KMS-11 (cell line): Measurements from ENCODE around the gene GHITM.
"Not testable (repeated sequence)": the region's sequence is repeated elsewhere in the genome, so short reads cannot be mapped to it uniquely, and the experiment has no call there.

Experiments used
- H2AFZ ChIP-seq: fragments of 200-600 bp; sonication (generic); 2 replicates; pipeline ENCODE4 v1.6.1; 2016; ENCODE audit warnings: antibody characterized with exemption, mixed run types, low read depth
- H3K27ac ChIP-seq: fragments of 200-600 bp; sonication (generic); 2 replicates; pipeline ENCODE4 v1.6.1; 2016; ENCODE audit warnings: mild to moderate bottlenecking, mixed run types
- H3K27me3 ChIP-seq: fragments of 200-600 bp; sonication (generic); 2 replicates; pipeline ENCODE4 v1.6.1; 2017; ENCODE audit warnings: mild to moderate bottlenecking, low read depth, mixed run types, moderate library complexity; ENCODE audit not compliant: insufficient read depth
- H3K36me3 ChIP-seq: fragments of 200-600 bp; sonication (generic); 2 replicates; pipeline ENCODE4 v1.6.1; 2017; ENCODE audit warnings: mild to moderate bottlenecking, mixed run types; ENCODE audit not compliant: insufficient read depth
- H3K4me1 ChIP-seq: fragments of 200-600 bp; sonication (generic); 2 replicates; pipeline ENCODE4 v1.6.1; 2016; ENCODE audit warnings: mild to moderate bottlenecking, low read depth, mixed run types; ENCODE audit not compliant: poor library complexity, severe bottlenecking
- H3K4me2 ChIP-seq: fragments of 200-600 bp; sonication (generic); 2 replicates; pipeline ENCODE4 v1.7.0; 2016; ENCODE audit warnings: mild to moderate bottlenecking, mixed run types
- H3K4me3 ChIP-seq: fragments of 200-600 bp; sonication (generic); IDR thresholded peaks from 2 replicates; pipeline ENCODE4 v1.6.1; 2017; ENCODE audit warnings: low read depth, low read length, mixed read lengths; ENCODE audit not compliant: insufficient read depth
- H3K79me2 ChIP-seq: fragments of 200-600 bp; sonication (generic); 2 replicates; pipeline ENCODE4 v1.6.1; 2016; ENCODE audit warnings: low read depth, mixed run types; ENCODE audit not compliant: insufficient read depth
- H3K9ac ChIP-seq: fragments of 200-600 bp; sonication (generic); 2 replicates; pipeline ENCODE4 v1.6.1; 2016; ENCODE audit warnings: mild to moderate bottlenecking, mixed run types
- H4K20me1 ChIP-seq: fragments of 200-600 bp; sonication (generic); 2 replicates; pipeline ENCODE4 v1.6.1; 2016; ENCODE audit warnings: mild to moderate bottlenecking, mixed run types; ENCODE audit not compliant: insufficient read depth
- TF ChIP-seq, protein P1 (sequence below): fragments of 200-600 bp; sonication (generic); conservative IDR thresholded peaks from 2 replicates; pipeline ENCODE4 v1.6.1; 2017; ENCODE audit warnings: low read depth, mild to moderate bottlenecking, antibody characterized with exemption, low read length, moderate library complexity, mixed read lengths

Gene GHITM

DNA sequence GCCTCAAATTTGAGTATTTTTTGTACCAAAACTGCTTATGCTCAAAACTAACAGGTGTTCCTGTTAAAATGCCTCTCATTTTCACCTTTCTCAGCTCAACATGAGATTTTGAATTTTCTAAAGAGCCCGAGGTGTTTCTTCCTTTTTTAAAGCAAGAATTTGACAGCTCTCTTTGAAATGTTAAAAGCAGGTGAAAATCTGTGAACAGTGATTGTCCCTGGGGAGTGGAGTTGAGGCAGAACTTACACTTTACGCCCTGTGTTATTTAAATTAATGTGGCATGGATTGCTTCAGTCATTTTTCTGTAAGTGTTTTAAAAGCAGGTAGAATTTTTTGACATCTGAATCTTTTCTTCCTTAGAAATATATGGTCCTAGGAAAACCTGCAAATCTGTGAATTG lies 25.1 kb downstream of the GHITM start:
- Histone ChIP-seq H3K4me3 (no peak overlapping the region), H3K79me2 (no peaks in the 10 kb centered on the region), H3K36me3 (no peaks in the 10 kb centered on the region), H3K4me2 (no peak overlapping the region), H2AFZ (no peak overlapping the region), H3K27ac (no peak overlapping the region), H3K4me1 (no peaks in the 10 kb centered on the region), H3K9ac (no peak overlapping the region), H3K27me3 (no peaks in the 10 kb centered on the region), H4K20me1 (no peaks in the 10 kb centered on the region)
- TF ChIP-seq, protein P1, sequence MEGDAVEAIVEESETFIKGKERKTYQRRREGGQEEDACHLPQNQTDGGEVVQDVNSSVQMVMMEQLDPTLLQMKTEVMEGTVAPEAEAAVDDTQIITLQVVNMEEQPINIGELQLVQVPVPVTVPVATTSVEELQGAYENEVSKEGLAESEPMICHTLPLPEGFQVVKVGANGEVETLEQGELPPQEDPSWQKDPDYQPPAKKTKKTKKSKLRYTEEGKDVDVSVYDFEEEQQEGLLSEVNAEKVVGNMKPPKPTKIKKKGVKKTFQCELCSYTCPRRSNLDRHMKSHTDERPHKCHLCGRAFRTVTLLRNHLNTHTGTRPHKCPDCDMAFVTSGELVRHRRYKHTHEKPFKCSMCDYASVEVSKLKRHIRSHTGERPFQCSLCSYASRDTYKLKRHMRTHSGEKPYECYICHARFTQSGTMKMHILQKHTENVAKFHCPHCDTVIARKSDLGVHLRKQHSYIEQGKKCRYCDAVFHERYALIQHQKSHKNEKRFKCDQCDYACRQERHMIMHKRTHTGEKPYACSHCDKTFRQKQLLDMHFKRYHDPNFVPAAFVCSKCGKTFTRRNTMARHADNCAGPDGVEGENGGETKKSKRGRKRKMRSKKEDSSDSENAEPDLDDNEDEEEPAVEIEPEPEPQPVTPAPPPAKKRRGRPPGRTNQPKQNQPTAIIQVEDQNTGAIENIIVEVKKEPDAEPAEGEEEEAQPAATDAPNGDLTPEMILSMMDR = no peak

DNA sequence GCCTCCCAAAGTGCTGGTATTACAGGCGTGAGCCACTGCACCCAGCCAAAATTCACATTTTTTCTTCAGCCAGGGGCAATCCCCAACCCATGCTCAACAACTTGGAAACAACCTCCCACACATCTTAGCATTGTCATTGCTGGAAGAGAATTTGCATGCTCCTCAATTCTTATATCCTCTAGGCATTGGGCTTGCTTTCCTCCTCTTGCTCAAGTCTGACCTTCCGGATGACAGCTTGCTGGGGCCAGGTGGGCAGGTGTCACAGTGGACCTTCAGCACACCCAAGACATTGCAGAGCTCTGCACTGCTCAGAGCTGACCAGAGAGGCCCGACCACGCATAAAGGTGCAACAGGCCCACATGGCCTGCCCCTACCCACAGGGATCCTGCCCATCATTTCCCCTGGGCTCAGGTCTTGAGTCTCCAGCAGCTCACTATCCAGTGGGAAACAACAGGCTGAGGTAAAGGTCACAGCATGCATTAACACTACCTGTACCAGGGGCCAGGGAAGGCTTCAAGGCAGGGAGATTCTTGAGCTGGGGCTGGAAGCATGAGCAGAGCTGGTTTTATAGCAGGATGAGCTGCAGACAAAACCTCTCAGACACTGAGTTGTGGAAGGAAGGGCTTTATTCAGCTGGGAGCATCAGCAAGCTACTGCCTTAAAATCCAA lies 27.4 kb downstream of the GHITM start:
- TF ChIP-seq, protein P1 = no peak
- H3K4me2 ChIP-seq = no peak overlapping the region
- no peaks in the 10 kb centered on the region for H3K4me1 ChIP-seq
- H3K9ac ChIP-seq = no peak overlapping the region
- H3K27me3 ChIP-seq = no peaks in the 10 kb centered on the region
- H3K27ac ChIP-seq = no peak overlapping the region
- H3K4me3 ChIP-seq = no peak overlapping the region
- no peaks in the 10 kb centered on the region for H3K36me3 ChIP-seq
- H3K79me2 ChIP-seq = no peaks in the 10 kb centered on the region
- no peak overlapping the region for H2AFZ ChIP-seq
- no peaks in the 10 kb centered on the region for H4K20me1 ChIP-seq

- not testable (repeated sequence) for H3K9ac ChIP-seq, H4K20me1 ChIP-seq, H3K4me2 ChIP-seq, H3K27me3 ChIP-seq, H3K4me3 ChIP-seq, H3K4me1 ChIP-seq, H3K27ac ChIP-seq, H3K79me2 ChIP-seq, H2AFZ ChIP-seq, H3K36me3 ChIP-seq
Measured at GRCh38 chr10:84167289-84167653, 28.0 kb downstream of the GHITM start.

GRCh38 chr10:84168382-84168781 lies 29.1 kb downstream of the GHITM start:
- H4K20me1 ChIP-seq, H3K4me1 ChIP-seq, H3K36me3 ChIP-seq, H3K4me2 ChIP-seq, H3K4me3 ChIP-seq, H3K27me3 ChIP-seq, H2AFZ ChIP-seq, H3K9ac ChIP-seq, H3K79me2 ChIP-seq, H3K27ac ChIP-seq: not testable (repeated sequence)

DNA sequence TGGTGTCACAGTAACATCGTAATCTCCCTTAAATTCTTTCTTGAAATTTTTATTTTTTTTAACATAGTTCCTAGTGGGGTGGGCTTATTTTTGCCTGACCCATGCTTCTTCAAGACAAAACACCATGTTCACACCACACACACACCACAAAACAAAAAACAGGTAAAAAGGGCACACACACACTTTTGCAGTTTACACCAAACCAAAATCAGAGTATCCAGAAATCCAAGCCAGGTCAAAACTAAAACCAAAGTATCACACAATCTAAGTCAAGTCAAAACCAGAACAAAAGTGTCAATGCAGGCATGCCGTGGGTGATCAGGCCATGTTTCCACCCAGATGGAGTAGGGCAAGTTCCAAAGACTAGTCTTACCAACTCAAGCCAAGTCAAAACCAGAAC lies 31.9 kb downstream of the GHITM start:
- not testable (repeated sequence) for H3K4me3 ChIP-seq, H3K4me2 ChIP-seq, H3K9ac ChIP-seq, H3K27ac ChIP-seq, H3K79me2 ChIP-seq, H3K27me3 ChIP-seq, H3K36me3 ChIP-seq, H4K20me1 ChIP-seq, H2AFZ ChIP-seq, H3K4me1 ChIP-seq

DNA sequence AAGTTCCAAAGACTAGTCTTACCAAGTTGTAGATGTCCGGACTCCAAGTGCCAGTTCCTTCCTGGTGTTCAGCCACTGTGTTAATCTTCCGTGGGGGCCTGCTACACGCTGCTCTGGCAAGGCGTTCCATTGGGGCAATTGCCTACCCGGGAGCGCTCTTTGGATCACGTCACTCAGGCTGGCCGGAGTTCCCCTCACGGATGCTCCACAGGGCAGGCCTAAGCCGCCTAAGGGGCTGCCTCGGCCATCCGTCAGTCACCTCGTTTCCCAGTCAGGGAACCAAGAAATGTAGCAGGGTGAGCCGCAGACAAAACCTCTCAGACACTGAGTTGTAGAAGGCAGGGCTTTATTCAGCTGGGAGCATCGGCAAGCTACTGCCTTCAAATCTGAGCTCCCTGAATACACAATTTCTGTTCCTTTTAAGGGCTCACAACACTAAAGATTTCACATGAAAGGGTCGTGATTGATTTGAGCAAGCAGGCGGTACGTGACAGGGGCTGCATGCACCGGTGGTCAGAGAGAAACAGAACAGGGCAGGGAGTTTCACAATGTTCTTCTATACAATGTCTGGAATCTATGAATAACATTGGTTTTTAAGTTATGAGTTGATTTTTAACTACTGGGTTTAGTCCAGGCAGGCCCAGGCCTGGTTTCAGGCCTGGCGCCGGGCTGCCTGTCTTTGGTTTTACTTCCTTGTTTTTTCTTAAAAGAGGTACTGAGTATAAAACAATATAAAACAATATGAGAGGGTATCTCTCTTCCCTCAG lies 32.6 kb downstream of the GHITM start:
- not testable (repeated sequence) for H3K4me3 ChIP-seq, H3K9ac ChIP-seq, H3K36me3 ChIP-seq, H3K27me3 ChIP-seq, H4K20me1 ChIP-seq, H3K4me1 ChIP-seq, H2AFZ ChIP-seq, H3K4me2 ChIP-seq, H3K79me2 ChIP-seq, H3K27ac ChIP-seq
